NK-92 treated with Interleukin-12 subunit alpha and Interleukin-12 subunit beta, amount 100 ng/mL, for 24 hours (cell line): ENCODE data around the gene GNG3.
"Not testable (repeated sequence)": the region's sequence is repeated elsewhere in the genome, so short reads cannot be mapped to it uniquely, and the experiment has no call there.

Experiments used
- DNase-seq: peaks from one replicate; lab custom pipeline; 2025; lab: John Stamatoyannopoulos, UW

Gene GNG3

GRCh38 chr11:62687508-62688396 is 19.7 kb upstream of the GNG3 start:
- no peak for DNase-seq

- DNase-seq = no peak
Observed at GRCh38 chr11:62688491-62688890, 19.0 kb upstream of the GNG3 start.

GRCh38 chr11:62689421-62690183 is 17.9 kb upstream of the GNG3 start, which contains the start of gene LRRN4CL:
Gene LRRN4CL, minus strand, starts transcription at chr11:62689530. Its CDS starts 1,022 bp downstream, at chr11:62688508.
- DNase-seq = no peak

- not testable (repeated sequence) for DNase-seq
Observed at GRCh38 chr11:62693624-62694023, 13.9 kb upstream of the GNG3 start.

GRCh38 chr11:62694455-62695167 is 12.9 kb upstream of the GNG3 start:
- peak; percentile 31 for DNase-seq

- DNase-seq = no peak
Observed at GRCh38 chr11:62702246-62702645, 5.2 kb upstream of the GNG3 start.

GRCh38 chr11:62703921-62704320 is 3.6 kb upstream of the GNG3 start:
- DNase-seq = not testable (repeated sequence)

GRCh38 chr11:62705413-62705812 is 2.1 kb upstream of the GNG3 start:
- DNase-seq = no peak

- DNase-seq = peak; percentile 92
Observed at GRCh38 chr11:62705880-62706849, 1.3 kb upstream of the GNG3 start.

- DNase-seq = no peak
Observed at GRCh38 chr11:62706850-62707247, 627 bp upstream of the GNG3 start.

GRCh38 chr11:62708392-62708791 is 916 bp downstream of the GNG3 start:
- no peak for DNase-seq

GRCh38 chr11:62708793-62709192 is 1.3 kb downstream of the GNG3 start:
- peak; percentile 17 for DNase-seq

- peak; percentile 90 for DNase-seq
Observed at GRCh38 chr11:62709247-62710000, 1.9 kb downstream of the GNG3 start.

- no peak for DNase-seq
Observed at GRCh38 chr11:62710001-62710345, 2.5 kb downstream of the GNG3 start.

GRCh38 chr11:62712276-62712812 is 4.9 kb downstream of the GNG3 start:
- no peak for DNase-seq

- no peak for DNase-seq
Observed at GRCh38 chr11:62712861-62713260, 5.4 kb downstream of the GNG3 start.

GRCh38 chr11:62713343-62713742 is 5.9 kb downstream of the GNG3 start:
- no peak for DNase-seq

GRCh38 chr11:62715150-62716130 is 8.0 kb downstream of the GNG3 start:
- DNase-seq = no peak

GRCh38 chr11:62716206-62716605 is 8.7 kb downstream of the GNG3 start:
- DNase-seq = no peak
